Measurements from ENCODE around the gene LPO. TPM values are rescaled to one million over a fixed set of nuclear protein-coding genes. Genes with fewer than 3 reads are reported as not detected.
A peak's percentile ranks its signal among the peaks of the same experiment; 100 is the strongest.

The LPO gene
- total RNA-seq, 1 donor from 2014 or later, result 0.27 TPM

DNA sequence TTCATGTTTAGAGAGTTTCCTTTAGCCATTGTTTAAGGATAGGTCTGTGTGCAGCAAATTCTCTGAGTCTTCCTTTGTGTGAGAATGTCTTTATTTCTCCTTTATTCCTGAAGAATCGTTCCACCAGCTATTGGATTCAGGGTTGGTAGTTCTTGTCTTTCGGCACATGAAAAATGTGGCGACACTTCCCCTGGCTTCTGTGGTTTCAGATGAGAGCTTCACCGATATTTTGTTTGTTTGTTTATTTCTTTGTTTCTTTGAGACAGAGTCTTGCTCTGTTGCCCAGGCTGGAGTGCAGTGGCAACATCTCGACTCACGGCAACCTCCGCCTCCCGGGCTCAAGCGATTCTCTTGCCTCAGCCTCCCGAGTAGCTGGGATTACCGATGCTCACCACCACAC lies 23.8 kb downstream of the LPO start:
- TF ChIP-seq, protein P1, sequence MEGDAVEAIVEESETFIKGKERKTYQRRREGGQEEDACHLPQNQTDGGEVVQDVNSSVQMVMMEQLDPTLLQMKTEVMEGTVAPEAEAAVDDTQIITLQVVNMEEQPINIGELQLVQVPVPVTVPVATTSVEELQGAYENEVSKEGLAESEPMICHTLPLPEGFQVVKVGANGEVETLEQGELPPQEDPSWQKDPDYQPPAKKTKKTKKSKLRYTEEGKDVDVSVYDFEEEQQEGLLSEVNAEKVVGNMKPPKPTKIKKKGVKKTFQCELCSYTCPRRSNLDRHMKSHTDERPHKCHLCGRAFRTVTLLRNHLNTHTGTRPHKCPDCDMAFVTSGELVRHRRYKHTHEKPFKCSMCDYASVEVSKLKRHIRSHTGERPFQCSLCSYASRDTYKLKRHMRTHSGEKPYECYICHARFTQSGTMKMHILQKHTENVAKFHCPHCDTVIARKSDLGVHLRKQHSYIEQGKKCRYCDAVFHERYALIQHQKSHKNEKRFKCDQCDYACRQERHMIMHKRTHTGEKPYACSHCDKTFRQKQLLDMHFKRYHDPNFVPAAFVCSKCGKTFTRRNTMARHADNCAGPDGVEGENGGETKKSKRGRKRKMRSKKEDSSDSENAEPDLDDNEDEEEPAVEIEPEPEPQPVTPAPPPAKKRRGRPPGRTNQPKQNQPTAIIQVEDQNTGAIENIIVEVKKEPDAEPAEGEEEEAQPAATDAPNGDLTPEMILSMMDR (IDR thresholded peaks at IDR 0.05; ENCODE audit: unreplicated experiment), result no peak
- no peak overlapping the region for H3K27ac Mint-ChIP-seq
- DNase-seq (ENCODE audit: low spot score in 2 of 2, unreplicated experiment in 2 of 2), result no peak
- H3K36me3 Mint-ChIP-seq, result no peaks in the 10 kb centered on the region
- H3K9me3 Mint-ChIP-seq, result peaks cover 7% of the 10 kb centered on the region
- H3K4me1 Mint-ChIP-seq, result no peaks in the 10 kb centered on the region
- peaks cover 87% of the 10 kb centered on the region for H3K27me3 Mint-ChIP-seq (ENCODE audit: low read depth)
- H3K4me3 Mint-ChIP-seq, result no peak overlapping the region

DNA sequence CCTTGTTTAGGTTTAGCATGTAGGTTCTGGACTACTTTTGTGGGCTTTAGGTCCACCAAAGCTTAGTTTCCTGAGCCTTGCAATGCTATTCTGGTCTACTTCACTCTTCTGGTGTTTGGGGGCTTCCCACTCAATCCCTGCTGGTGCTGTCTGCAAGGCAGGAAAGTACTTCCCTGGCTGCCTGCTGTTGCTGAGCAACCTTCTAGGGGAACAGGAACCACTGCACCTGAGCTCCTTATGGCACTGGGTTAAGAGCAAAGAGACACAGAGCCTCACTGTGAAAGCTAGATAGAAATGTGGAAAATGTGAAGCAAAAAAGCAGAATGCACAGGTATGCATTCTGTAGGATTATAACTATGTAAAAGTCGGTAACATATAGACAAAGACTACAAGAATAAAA lies 25.4 kb downstream of the LPO start:
- H3K27me3 Mint-ChIP-seq (ENCODE audit: low read depth), result peaks cover 76% of the 10 kb centered on the region
- no peak for DNase-seq (ENCODE audit: low spot score in 2 of 2, unreplicated experiment in 2 of 2)

DNA sequence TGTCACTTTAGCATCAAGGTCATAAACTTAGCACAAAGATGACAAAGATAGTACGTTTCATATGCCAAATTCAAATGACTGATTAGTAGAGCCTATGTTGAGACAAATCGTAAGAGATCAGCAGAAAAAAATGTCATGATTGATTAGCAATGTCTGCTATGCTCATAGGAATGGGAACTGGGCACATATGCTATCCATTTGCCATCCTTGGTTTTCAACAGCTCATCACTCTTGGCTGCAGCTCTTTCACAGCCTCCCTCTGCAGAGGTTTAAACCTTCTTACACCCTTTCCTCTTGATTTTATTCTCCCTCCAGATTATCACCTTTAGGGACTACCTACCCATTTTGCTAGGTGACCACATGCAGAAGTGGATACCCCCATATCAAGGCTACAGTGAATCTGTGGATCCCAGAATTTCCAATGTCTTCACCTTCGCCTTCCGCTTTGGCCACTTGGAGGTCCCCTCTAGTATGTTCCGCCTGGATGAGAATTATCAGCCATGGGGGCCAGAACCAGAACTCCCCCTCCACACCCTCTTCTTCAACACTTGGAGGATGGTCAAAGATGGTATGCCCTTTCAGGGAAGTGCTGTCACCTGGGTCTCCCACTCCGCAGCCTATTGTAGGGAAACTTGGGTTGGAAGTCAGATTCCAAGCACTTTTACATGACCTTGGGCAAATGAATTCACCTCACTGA lies 26.2 kb downstream of the LPO start:
- TF ChIP-seq, protein P1 (IDR thresholded peaks at IDR 0.05; ENCODE audit: unreplicated experiment), result no peak
- Mint-ChIP-seq H3K9me3 (peaks cover 7% of the 10 kb centered on the region), H3K36me3 (no peaks in the 10 kb centered on the region), H3K4me1 (no peaks in the 10 kb centered on the region), H3K27ac (no peak overlapping the region), H3K4me3 (no peak overlapping the region), H3K27me3 (ENCODE audit: low read depth) (peaks cover 70% of the 10 kb centered on the region)
- DNase-seq (ENCODE audit: low spot score in 2 of 2, unreplicated experiment in 2 of 2), result no peak

More for the DNA sequence above, 25.4 kb downstream of the LPO start:
- no peaks in the 10 kb centered on the region for H3K4me1 Mint-ChIP-seq
- no peak overlapping the region for H3K27ac Mint-ChIP-seq
- H3K9me3 Mint-ChIP-seq, result peaks cover 7% of the 10 kb centered on the region
- no peaks in the 10 kb centered on the region for H3K36me3 Mint-ChIP-seq
- TF ChIP-seq, protein P1 (IDR thresholded peaks at IDR 0.05; ENCODE audit: unreplicated experiment), result no peak
- no peak overlapping the region for H3K4me3 Mint-ChIP-seq

DNA sequence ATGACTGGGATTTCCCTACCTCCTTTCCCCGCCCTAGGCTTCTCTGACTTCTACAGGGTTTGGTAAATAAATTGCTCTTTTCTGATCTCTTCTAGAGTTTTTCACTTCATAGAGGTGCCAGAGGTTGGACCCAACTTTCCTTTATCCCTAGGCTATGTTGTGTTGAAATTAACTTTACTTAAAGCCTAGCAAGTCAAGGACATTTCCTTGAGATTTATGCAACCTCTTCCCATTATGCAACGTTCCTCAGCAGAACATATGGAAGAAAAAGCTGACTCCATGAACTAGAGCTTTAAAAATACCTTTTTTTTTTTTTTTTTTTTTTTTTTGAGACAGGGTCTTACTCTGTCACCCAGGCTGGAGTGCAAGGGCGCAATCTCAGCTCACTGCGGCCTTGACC lies 26.9 kb downstream of the LPO start:
- Mint-ChIP-seq H3K9me3 (peaks cover 7% of the 10 kb centered on the region), H3K4me1 (no peaks in the 10 kb centered on the region), H3K4me3 (no peak overlapping the region), H3K36me3 (no peaks in the 10 kb centered on the region), H3K27me3 (ENCODE audit: low read depth) (peaks cover 68% of the 10 kb centered on the region), H3K27ac (no peak overlapping the region)
- DNase-seq (ENCODE audit: low spot score in 2 of 2, unreplicated experiment in 2 of 2), result no peak
- TF ChIP-seq, protein P1 (IDR thresholded peaks at IDR 0.05; ENCODE audit: unreplicated experiment), result no peak

DNA sequence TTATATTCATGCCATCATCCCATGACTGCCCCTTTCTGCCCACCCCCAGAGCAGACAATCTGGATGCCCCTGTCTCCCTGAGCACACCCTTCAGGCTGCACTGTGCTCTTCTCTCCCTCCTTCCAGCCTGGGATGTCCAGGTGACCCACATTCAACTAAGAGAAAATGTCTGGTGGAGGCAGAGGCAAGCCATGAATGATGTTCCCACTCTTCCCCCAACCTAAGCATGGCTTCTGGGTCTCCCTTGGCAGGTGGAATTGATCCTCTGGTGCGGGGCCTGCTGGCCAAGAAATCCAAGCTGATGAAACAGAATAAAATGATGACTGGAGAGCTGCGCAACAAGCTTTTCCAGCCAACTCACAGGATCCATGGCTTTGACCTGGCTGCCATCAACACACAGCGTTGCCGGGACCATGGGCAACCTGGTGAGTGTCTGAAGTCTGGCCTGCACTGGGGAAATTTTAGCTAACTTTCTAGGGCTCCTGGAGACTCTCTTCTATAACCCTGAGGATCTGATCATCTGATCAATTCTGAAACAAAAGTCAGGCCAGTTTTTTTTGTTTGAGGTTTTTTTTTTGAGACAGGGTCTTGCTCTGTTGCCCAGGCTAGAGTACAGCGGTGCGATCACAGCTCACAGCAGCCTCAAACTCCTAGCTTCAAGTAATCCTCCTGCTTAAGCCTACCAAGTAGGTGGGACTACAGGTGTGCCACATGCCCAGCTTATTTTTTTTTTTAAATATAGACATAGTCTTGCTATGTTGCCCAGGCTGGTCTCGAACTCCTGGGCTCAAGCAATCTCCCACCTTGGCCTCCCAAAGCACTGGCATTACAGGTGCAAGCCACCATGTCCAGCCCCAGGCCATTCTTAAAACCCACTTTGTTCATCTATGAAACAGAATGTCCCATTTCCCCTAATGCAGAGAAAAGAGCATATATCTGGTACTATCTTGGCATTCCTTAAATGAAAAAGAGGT lies 27.8 kb downstream of the LPO start:
- peak in 1 of 2 experiments; percentile 20 for DNase-seq (ENCODE audit: low spot score in 2 of 2, unreplicated experiment in 2 of 2)
- TF ChIP-seq, protein P1 (IDR thresholded peaks at IDR 0.05; ENCODE audit: unreplicated experiment), result no peak
- Mint-ChIP-seq H3K36me3 (no peaks in the 10 kb centered on the region), H3K27me3 (ENCODE audit: low read depth) (peaks cover 59% of the 10 kb centered on the region), H3K9me3 (peaks cover under 1% of the 10 kb centered on the region), H3K27ac (no peak overlapping the region), H3K4me1 (no peaks in the 10 kb centered on the region), H3K4me3 (no peak overlapping the region)
